HEK293 (cell line): ENCODE data around the gene C17orf50.

Source experiments
- CTCF ChIA-PET: fragments of 350-600 bp; formaldehyde crosslinking; extraction: SDS; loops from one replicate; lab custom pipeline; 2021; ENCODE audit warnings: antibody characterized with exemption; lab: Yijun Ruan, JAX
- POLR2A ChIA-PET: fragments of 300-600 bp; formaldehyde crosslinking; extraction: SDS; loops from one replicate; lab custom pipeline; 2020; ENCODE audit warnings: antibody characterized with exemption, inconsistent platforms; lab: Yijun Ruan, JAX
- H3K27ac ChIP-seq: fragments of 200-500 bp; sonication (Bioruptor generic); 2 replicates; pipeline ENCODE4 v1.5.1; 2014; ENCODE audit warnings: low read depth, low read length, control low read depth, inconsistent platforms; ENCODE audit errors: extremely low read depth
- H3K36me3 ChIP-seq, 2 experiments: fragments of 200-500 bp in 1 of 2; sonication (Bioruptor generic) in 1 of 2; 1 replicate in 1 of 2; 2 replicates in 1 of 2; pipeline ENCODE4 v1.5.1; 2014 to 2017; ENCODE audit warnings: inconsistent platforms in 2 of 2, low read length in 2 of 2; ENCODE audit not compliant: control insufficient read depth in 2 of 2, insufficient read depth in 1 of 2
- H3K4me1 ChIP-seq: fragments of 200-500 bp; sonication (Bioruptor generic); 2 replicates; pipeline ENCODE4 v1.5.1; 2014; ENCODE audit warnings: mild to moderate bottlenecking, low read length, inconsistent platforms; ENCODE audit not compliant: control insufficient read depth, insufficient read depth
- H3K4me3 ChIP-seq: 2 replicates; pipeline ENCODE4 v1.5.1; 2011; ENCODE audit warnings: low read depth, mild to moderate bottlenecking, control low read depth, low read length, moderate library complexity
- H3K9me3 ChIP-seq: fragments of 200-500 bp; sonication (Bioruptor generic); 2 replicates; pipeline ENCODE4 v1.5.1; 2014; ENCODE audit warnings: low read depth, low read length, inconsistent platforms; ENCODE audit not compliant: control insufficient read depth, insufficient read depth
- BCL11B ChIP-seq: fragments of 450-650 bp; formaldehyde crosslinking; IDR thresholded peaks from 2 replicates; pipeline ENCODE4 v1.5.1; 2016; ENCODE audit warnings: low read depth, missing biosample characterization, missing genetic modification characterization
- GLIS1 ChIP-seq: fragments of 450-650 bp; formaldehyde crosslinking; IDR thresholded peaks from 2 replicates; pipeline ENCODE4 v1.5.1; 2016; ENCODE audit warnings: missing biosample characterization, missing genetic modification characterization
- INSM2 ChIP-seq: fragments of 450-650 bp; formaldehyde crosslinking; IDR thresholded peaks from 2 replicates; pipeline ENCODE4 v1.5.1; 2016; ENCODE audit warnings: missing biosample characterization, missing genetic modification characterization
- RBAK ChIP-seq: fragments of 450-650 bp; formaldehyde crosslinking; IDR thresholded peaks from 2 replicates; pipeline ENCODE4 v1.5.1; 2016; ENCODE audit warnings: missing biosample characterization, missing genetic modification characterization
- SCRT1 ChIP-seq: fragments of 450-650 bp; formaldehyde crosslinking; IDR thresholded peaks from 2 replicates; pipeline ENCODE4 v1.5.1; 2016; ENCODE audit warnings: missing biosample characterization, missing genetic modification characterization, borderline replicate concordance
- SP3 ChIP-seq: fragments of 450-650 bp; formaldehyde crosslinking; IDR thresholded peaks from 2 replicates; pipeline ENCODE4 v1.5.1; 2016; ENCODE audit warnings: missing biosample characterization, missing genetic modification characterization
- ZNF157 ChIP-seq: fragments of 450-650 bp; formaldehyde crosslinking; IDR thresholded peaks from 2 replicates; pipeline ENCODE4 v1.5.1; 2016; ENCODE audit warnings: missing biosample characterization, missing genetic modification characterization
- ZNF175 ChIP-seq: fragments of 450-650 bp; formaldehyde crosslinking; IDR thresholded peaks from 2 replicates; pipeline ENCODE4 v1.5.1; 2016; ENCODE audit warnings: missing biosample characterization, missing genetic modification characterization
- ZNF274 ChIP-seq, 2 experiments: fragments of 200-500 bp in 1 of 2; fragments of 450-650 bp in 1 of 2; sonication (Bioruptor generic) in 1 of 2; formaldehyde crosslinking in 1 of 2; IDR thresholded peaks; 2 replicates each; pipeline versions ENCODE4 v1.5.1 to v1.6.1; 2014 to 2016; ENCODE audit warnings: borderline replicate concordance in 1 of 2, inconsistent platforms in 1 of 2, low read length in 1 of 2, missing biosample characterization in 1 of 2, missing genetic modification characterization in 1 of 2
- ZNF514 ChIP-seq: fragments of 450-650 bp; formaldehyde crosslinking; IDR thresholded peaks from 2 replicates; pipeline ENCODE4 v1.5.1; 2016; ENCODE audit warnings: missing biosample characterization, missing genetic modification characterization
- ZNF544 ChIP-seq: fragments of 450-650 bp; formaldehyde crosslinking; IDR thresholded peaks from 2 replicates; pipeline ENCODE4 v1.5.0; 2017; ENCODE audit warnings: missing biosample characterization, missing genetic modification characterization
- ZNF560 ChIP-seq: fragments of 450-650 bp; formaldehyde crosslinking; IDR thresholded peaks from 2 replicates; pipeline ENCODE4 v1.5.1; 2017; ENCODE audit warnings: missing biosample characterization, missing genetic modification characterization, borderline replicate concordance
- ZNF629 ChIP-seq: fragments of 450-650 bp; formaldehyde crosslinking; IDR thresholded peaks from 2 replicates; pipeline ENCODE4 v1.5.1; 2017; ENCODE audit warnings: missing biosample characterization, missing genetic modification characterization
- ZNF654 ChIP-seq: fragments of 450-650 bp; formaldehyde crosslinking; IDR thresholded peaks from 2 replicates; pipeline ENCODE4 v1.5.1; 2016; ENCODE audit warnings: low read depth, missing biosample characterization, missing genetic modification characterization
- ZNF670 ChIP-seq: fragments of 450-650 bp; formaldehyde crosslinking; IDR thresholded peaks from 2 replicates; pipeline ENCODE4 v1.5.1; 2016; ENCODE audit warnings: missing biosample characterization, missing genetic modification characterization, low read depth
- ZNF677 ChIP-seq: fragments of 450-650 bp; IDR thresholded peaks from 2 replicates; pipeline ENCODE4 v1.5.0; 2018; ENCODE audit warnings: missing biosample characterization, mild to moderate bottlenecking, missing genetic modification characterization, moderate library complexity
- ZNF777 ChIP-seq: fragments of 450-650 bp; formaldehyde crosslinking; IDR thresholded peaks from 2 replicates; pipeline ENCODE4 v1.5.1; 2017; ENCODE audit warnings: missing biosample characterization, missing genetic modification characterization, borderline replicate concordance
- ZSCAN30 ChIP-seq: fragments of 450-650 bp; IDR thresholded peaks from 2 replicates; pipeline ENCODE4 v1.5.1; 2018; ENCODE audit warnings: missing biosample characterization, mild to moderate bottlenecking, missing genetic modification characterization, moderate library complexity
- TF ChIP-seq, protein P1 (sequence below): fragments of 450-650 bp; formaldehyde crosslinking; optimal IDR thresholded peaks from 2 replicates; pipeline ENCODE3; 2016; ENCODE audit warnings: missing biosample characterization, mild to moderate bottlenecking, missing genetic modification characterization
- TF ChIP-seq, protein P2 (sequence below): fragments of 450-650 bp; formaldehyde crosslinking; IDR thresholded peaks from 2 replicates; pipeline ENCODE4 v1.5.1; 2016; ENCODE audit warnings: missing biosample characterization, missing genetic modification characterization
- TF ChIP-seq, protein P3 (sequence below): fragments of 450-650 bp; formaldehyde crosslinking; IDR thresholded peaks from 2 replicates; pipeline ENCODE4 v1.5.1; 2016; ENCODE audit warnings: missing biosample characterization, missing genetic modification characterization

The C17orf50 gene

GRCh38 chr17:35716897-35717465, 43.7 kb upstream of the C17orf50 start:
- ChIA-PET POLR2A (interaction anchor here (0.5 to 1.0 kb wide), 2 partner anchors 17 to 1104 kb away, joined by 3 to 4 read pairs; no protein-coding TSS in a partner anchor), CTCF (interaction anchor here (0.6 to 2.4 kb wide), 4 partner anchors 30 to 104 kb away, joined by 3 to 11 read pairs (median 5); no protein-coding TSS in a partner anchor)
- Histone ChIP-seq H3K4me1 (peaks cover 10% of the 10 kb centered on the region), H3K4me3 (no peak overlapping the region), H3K27ac (no peak overlapping the region), H3K36me3 (peaks cover 26 to 81% of the 10 kb centered on the region in 2 experiments), H3K9me3 (no peaks in the 10 kb centered on the region)
- TF ChIP-seq GLIS1 (tag by site-specific recombination) (peak; percentile 17; the same call in 1 of the 2 replicates), ZNF777 (tag by site-specific recombination) (no peak)

DNA sequence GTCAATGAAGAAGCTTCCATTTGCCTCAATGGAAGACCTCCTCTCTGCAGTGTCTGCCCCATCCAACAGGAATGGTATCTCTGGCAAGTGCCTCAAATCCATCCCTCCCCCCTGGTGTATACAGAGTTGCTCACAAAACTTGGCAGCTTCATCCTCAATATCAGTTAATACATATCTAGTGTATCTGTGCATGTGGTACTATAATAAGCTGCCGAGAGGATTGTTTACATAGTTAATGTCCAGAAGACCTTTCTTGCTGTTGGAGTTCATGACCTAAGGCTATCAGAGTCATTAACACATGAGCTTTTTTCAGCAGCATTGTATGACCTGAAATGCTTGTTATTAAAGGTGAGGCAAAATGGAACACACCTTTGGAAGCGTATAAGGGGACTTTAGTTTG, 43.2 kb upstream of the C17orf50 start:
- Histone ChIP-seq H3K27ac (0 out of 2 replicates have a peak overlapping the region, but pooled peaks have one; percentile 9), H3K9me3 (no peaks in the 10 kb centered on the region), H3K4me3 (no peak overlapping the region), H3K4me1 (peaks cover 10% of the 10 kb centered on the region), H3K36me3 (peaks cover 24 to 84% of the 10 kb centered on the region in 2 experiments)
- ChIA-PET CTCF (interaction anchor here (1.7 to 2.4 kb wide), 2 partner anchors 30 to 105 kb away, joined by 7 to 11 read pairs; no protein-coding TSS in a partner anchor), POLR2A (interaction anchor here (0.5 to 1.0 kb wide), 2 partner anchors 16 to 1105 kb away, joined by 3 to 4 read pairs; no protein-coding TSS in a partner anchor)
- TF ChIP-seq INSM2 (tag by site-specific recombination) (no peak), SP3 (tag by site-specific recombination) (no peak), RBAK (tag by site-specific recombination) (no peak), ZNF677 (tag by site-specific recombination) (no peak), ZNF670 (tag by site-specific recombination) (no peak), ZNF544 (tag by site-specific recombination) (no peak), ZNF654 (tag by site-specific recombination) (no peak), ZNF629 (tag by site-specific recombination) (no peak), SCRT1 (tag by site-specific recombination) (no peak), ZNF560 (tag by site-specific recombination) (no peak), ZNF175 (tag by site-specific recombination) (no peak), BCL11B (tag by site-specific recombination) (no peak), ZNF514 (no peak), ZSCAN30 (tag by site-specific recombination) (no peak), ZNF157 (tag by site-specific recombination) (no peak), ZNF274 (IDR thresholded peaks at IDR 0.05; ENCODE audit: low read length) (no peak), ZNF274 (tag by site-specific recombination; IDR thresholded peaks at IDR 0.05; ENCODE audit: borderline replicate concordance) (no peak)
- TF ChIP-seq, protein P1, sequence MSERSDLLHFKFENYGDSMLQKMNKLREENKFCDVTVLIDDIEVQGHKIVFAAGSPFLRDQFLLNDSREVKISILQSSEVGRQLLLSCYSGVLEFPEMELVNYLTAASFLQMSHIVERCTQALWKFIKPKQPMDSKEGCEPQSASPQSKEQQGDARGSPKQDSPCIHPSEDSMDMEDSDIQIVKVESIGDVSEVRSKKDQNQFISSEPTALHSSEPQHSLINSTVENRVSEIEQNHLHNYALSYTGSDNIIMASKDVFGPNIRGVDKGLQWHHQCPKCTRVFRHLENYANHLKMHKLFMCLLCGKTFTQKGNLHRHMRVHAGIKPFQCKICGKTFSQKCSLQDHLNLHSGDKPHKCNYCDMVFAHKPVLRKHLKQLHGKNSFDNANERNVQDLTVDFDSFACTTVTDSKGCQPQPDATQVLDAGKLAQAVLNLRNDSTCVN (tag by site-specific recombination) = no peak
- TF ChIP-seq, protein P2, sequence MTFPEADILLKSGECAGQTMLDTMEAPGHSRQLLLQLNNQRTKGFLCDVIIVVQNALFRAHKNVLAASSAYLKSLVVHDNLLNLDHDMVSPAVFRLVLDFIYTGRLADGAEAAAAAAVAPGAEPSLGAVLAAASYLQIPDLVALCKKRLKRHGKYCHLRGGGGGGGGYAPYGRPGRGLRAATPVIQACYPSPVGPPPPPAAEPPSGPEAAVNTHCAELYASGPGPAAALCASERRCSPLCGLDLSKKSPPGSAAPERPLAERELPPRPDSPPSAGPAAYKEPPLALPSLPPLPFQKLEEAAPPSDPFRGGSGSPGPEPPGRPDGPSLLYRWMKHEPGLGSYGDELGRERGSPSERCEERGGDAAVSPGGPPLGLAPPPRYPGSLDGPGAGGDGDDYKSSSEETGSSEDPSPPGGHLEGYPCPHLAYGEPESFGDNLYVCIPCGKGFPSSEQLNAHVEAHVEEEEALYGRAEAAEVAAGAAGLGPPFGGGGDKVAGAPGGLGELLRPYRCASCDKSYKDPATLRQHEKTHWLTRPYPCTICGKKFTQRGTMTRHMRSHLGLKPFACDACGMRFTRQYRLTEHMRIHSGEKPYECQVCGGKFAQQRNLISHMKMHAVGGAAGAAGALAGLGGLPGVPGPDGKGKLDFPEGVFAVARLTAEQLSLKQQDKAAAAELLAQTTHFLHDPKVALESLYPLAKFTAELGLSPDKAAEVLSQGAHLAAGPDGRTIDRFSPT (tag by site-specific recombination) = no peak
- TF ChIP-seq, protein P3, sequence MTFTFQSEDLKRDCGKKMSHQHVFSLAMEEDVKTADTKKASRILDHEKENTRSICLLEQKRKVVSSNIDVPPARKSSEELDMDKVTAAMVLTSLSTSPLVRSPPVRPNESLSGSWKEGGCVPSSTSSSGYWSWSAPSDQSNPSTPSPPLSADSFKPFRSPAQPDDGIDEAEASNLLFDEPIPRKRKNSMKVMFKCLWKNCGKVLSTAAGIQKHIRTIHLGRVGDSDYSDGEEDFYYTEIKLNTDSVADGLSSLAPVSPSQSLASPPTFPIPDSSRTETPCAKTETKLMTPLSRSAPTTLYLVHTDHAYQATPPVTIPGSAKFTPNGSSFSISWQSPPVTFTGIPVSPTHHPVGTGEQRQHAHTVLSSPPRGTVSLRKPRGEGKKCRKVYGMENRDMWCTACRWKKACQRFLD = no peak
